Measurements from ENCODE around the gene RAD9A. TPM values are rescaled to one million over a fixed set of nuclear protein-coding genes. Genes with fewer than 3 reads are reported as not detected.

RAD9A gene
- total RNA-seq, 2 experiments from 2014 or later: 29.7 to 30.6 TPM

DNA sequence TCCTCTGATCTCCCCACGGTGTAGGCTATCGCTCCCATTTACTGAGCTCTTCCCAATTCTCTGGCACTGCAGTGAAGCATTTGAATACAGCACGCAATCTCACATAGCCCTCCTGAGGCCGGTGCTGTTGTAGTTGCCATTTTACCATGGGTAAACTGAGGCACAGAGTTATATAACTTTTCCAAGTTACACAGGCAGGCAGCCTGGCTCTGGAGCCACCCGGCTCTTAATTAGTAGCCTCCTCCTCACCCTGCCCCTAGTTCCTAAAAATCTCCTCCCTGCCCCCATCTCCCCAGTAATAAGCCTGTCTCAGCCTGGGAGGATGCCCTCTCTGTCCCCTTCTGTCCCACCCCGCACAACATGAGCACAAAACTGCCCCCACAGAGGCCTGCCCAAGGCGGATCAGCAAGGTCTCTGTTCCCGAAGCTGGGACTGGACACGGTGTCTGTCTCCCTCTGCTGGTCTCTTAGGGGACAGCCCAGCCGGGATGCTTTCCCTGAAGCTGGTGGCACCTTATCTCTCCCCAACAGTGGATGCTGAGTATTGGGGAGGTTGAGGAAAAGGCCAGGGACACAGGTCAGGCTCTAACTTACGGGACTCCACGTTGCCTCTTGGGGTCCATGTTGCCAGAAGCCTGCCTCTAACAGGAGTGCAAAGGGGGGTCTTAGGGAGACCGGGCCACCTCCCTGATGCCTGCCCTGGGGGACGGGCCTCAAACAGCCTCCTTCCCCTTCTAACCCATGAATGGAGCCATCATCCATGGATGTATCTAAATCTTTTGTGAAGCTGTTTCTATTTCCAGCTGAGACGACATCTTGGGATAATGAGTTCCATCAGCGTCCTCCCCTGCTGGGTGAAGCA, 9.3 kb upstream of the RAD9A start:
- CTCF ChIA-PET: interaction anchor here (0.6 to 30.8 kb wide), 39 partner anchors 11 to 215 kb away, joined by 3 to 883 read pairs (median 4); partner anchors contain the start of genes ANKRD13D, CLCF1, POLD4 and PPP1CA
- TF ChIP-seq, protein P1, sequence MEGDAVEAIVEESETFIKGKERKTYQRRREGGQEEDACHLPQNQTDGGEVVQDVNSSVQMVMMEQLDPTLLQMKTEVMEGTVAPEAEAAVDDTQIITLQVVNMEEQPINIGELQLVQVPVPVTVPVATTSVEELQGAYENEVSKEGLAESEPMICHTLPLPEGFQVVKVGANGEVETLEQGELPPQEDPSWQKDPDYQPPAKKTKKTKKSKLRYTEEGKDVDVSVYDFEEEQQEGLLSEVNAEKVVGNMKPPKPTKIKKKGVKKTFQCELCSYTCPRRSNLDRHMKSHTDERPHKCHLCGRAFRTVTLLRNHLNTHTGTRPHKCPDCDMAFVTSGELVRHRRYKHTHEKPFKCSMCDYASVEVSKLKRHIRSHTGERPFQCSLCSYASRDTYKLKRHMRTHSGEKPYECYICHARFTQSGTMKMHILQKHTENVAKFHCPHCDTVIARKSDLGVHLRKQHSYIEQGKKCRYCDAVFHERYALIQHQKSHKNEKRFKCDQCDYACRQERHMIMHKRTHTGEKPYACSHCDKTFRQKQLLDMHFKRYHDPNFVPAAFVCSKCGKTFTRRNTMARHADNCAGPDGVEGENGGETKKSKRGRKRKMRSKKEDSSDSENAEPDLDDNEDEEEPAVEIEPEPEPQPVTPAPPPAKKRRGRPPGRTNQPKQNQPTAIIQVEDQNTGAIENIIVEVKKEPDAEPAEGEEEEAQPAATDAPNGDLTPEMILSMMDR (IDR thresholded peaks at IDR 0.05): peak; percentile 94
- intact Hi-C loops (cut with micrococcal nuclease): loop anchor here (1.0 kb wide), 1 partner anchor 26 kb away; no protein-coding TSS in a partner anchor
- Mint-ChIP-seq H3K36me3 (ENCODE audit: low read depth) (no peaks in the 10 kb centered on the region), H3K4me3 (no peak overlapping the region), H3K9me3 (no peaks in the 10 kb centered on the region), H3K4me1 (ENCODE audit: low read depth) (peaks cover 2% of the 10 kb centered on the region), H3K27me3 (no peaks in the 10 kb centered on the region), H3K27ac (no peak overlapping the region)
- ATAC-seq: peak; percentile 95
- DNase-seq: peak; percentile 90
- POLR2A ChIA-PET: interaction anchor here (0.6 to 3.3 kb wide), 10 partner anchors 9 to 119 kb away, joined by 3 to 16 read pairs (median 5); partner anchors contain the start of genes POLD4, PPP1CA, RAD9A and TBC1D10C

DNA sequence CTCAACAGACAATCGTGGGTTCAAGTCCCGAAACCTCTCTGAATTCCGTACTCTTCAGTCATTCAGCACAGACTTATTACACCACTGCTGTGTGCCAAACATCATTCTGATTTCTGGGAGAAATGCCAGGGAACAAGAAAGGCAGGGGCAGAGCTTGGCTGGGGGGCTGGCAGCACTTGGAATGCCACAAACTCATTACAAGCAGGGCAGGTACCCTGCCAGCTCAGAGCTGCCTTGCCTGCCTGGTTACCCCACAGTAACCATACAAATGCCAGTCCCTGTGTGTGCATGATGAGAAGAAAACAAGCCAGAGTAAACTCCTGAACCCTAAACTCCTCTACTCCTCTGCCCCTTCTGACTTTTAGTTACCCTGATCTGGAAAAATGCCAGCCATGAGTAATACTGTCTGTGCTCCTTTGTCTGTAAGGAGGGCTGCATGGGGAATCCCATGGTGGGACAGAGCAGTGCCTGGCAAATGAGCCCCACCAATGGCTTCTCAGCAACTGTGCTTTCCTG, 6.9 kb upstream of the RAD9A start:
- intact Hi-C loops (cut with micrococcal nuclease): no loop called here
- TF ChIP-seq, protein P1 (IDR thresholded peaks at IDR 0.05): no peak
- Mint-ChIP-seq H3K4me3 (no peak overlapping the region), H3K9me3 (no peaks in the 10 kb centered on the region), H3K36me3 (ENCODE audit: low read depth) (no peaks in the 10 kb centered on the region), H3K4me1 (ENCODE audit: low read depth) (peaks cover 11% of the 10 kb centered on the region), H3K27me3 (no peaks in the 10 kb centered on the region), H3K27ac (no peak overlapping the region)
- ChIA-PET POLR2A (no interaction called here), CTCF (interaction anchor here (1.2 to 30.8 kb wide), 4 partner anchors 14 to 40 kb away, joined by 3 to 883 read pairs (median 57); partner anchors contain the start of gene POLD4)
- DNase-seq (no peak), ATAC-seq (no peak)

GRCh38 chr11:67387069-67387468, 4.7 kb upstream of the RAD9A start:
- DNase-seq (no peak), ATAC-seq (no peak)
- Mint-ChIP-seq H3K9me3 (no peaks in the 10 kb centered on the region), H3K27me3 (no peaks in the 10 kb centered on the region), H3K4me1 (ENCODE audit: low read depth) (peaks cover 15% of the 10 kb centered on the region), H3K36me3 (ENCODE audit: low read depth) (no peaks in the 10 kb centered on the region), H3K27ac (no peak overlapping the region), H3K4me3 (no peak overlapping the region)
- ChIA-PET CTCF (interaction anchor here (0.7 to 30.8 kb wide), 7 partner anchors 13 to 125 kb away, joined by 3 to 883 read pairs (median 5); partner anchors contain the start of genes POLD4 and TBC1D10C), POLR2A (interaction anchor here (0.6 to 1.4 kb wide), 4 partner anchors 10 to 102 kb away, joined by 3 to 8 read pairs (median 3); no protein-coding TSS in a partner anchor)
- TF ChIP-seq, protein P1 (IDR thresholded peaks at IDR 0.05): no peak
- intact Hi-C loops (cut with micrococcal nuclease): no loop called here

GRCh38 chr11:67387518-67387917, 4.3 kb upstream of the RAD9A start:
- H3K4me3 Mint-ChIP-seq: no peak overlapping the region
- peaks cover 2% of the 10 kb centered on the region for H3K36me3 Mint-ChIP-seq (ENCODE audit: low read depth)
- peaks cover 15% of the 10 kb centered on the region for H3K4me1 Mint-ChIP-seq (ENCODE audit: low read depth)
- no peak for ATAC-seq
- no peaks in the 10 kb centered on the region for H3K27me3 Mint-ChIP-seq
- intact Hi-C loops (cut with micrococcal nuclease): no loop called here
- H3K27ac Mint-ChIP-seq: no peak overlapping the region
- POLR2A ChIA-PET: interaction anchor here (0.6 to 1.4 kb wide), 2 partner anchors 31 to 101 kb away, joined by 3 to 8 read pairs; no protein-coding TSS in a partner anchor
- CTCF ChIA-PET: interaction anchor here (1.8 to 30.8 kb wide), 3 partner anchors 13 to 41 kb away, joined by 5 to 883 read pairs (median 17); partner anchors contain the start of gene POLD4
- TF ChIP-seq, protein P1 (IDR thresholded peaks at IDR 0.05): no peak
- no peak for DNase-seq
- H3K9me3 Mint-ChIP-seq: no peaks in the 10 kb centered on the region
